ENCODE measurements around the gene RNF19B.
A peak's percentile ranks its signal among the peaks of the same experiment; 100 is the strongest.

Gene RNF19B

GRCh38 chr1:32903991-32904785, 60.4 kb downstream of the RNF19B start:
- Histone ChIP-seq H4K20me1 (ENCODE audit: insufficient read depth, low read length) (no peaks in the 10 kb centered on the region), H3K79me2 (ENCODE audit: low read length) (no peaks in the 10 kb centered on the region), H3K27me3 (ENCODE audit: low read depth, low read length) (no peaks in the 10 kb centered on the region), H3K4me3 (ENCODE audit: low read length) (no peak overlapping the region), H3K4me1 (ENCODE audit: low read length) (peaks cover 6% of the 10 kb centered on the region), H2AFZ (ENCODE audit: low read depth, low read length) (no peak overlapping the region), H3K27ac (ENCODE audit: low read length) (no peak overlapping the region), H3K9me3 (ENCODE audit: insufficient read depth, low read length) (no peaks in the 10 kb centered on the region), H3K4me2 (ENCODE audit: low read length) (no peak overlapping the region), H3K36me3 (replicated peaks; ENCODE audit: low read depth, low read length) (no peaks in the 10 kb centered on the region), H3K9ac (ENCODE audit: low read length) (no peak overlapping the region)
- TF ChIP-seq EZH2phosphoT487 (IDR thresholded peaks at IDR 0.05; ENCODE audit: low read depth) (no peak), CTCF (IDR thresholded peaks at IDR 0.05; ENCODE audit: low read depth, low read length) (no peak)

- H2AFZ ChIP-seq (ENCODE audit: low read depth, low read length): no peak overlapping the region
- H3K79me2 ChIP-seq (ENCODE audit: low read length): no peaks in the 10 kb centered on the region
- no peak overlapping the region for H3K4me2 ChIP-seq (ENCODE audit: low read length)
- no peaks in the 10 kb centered on the region for H3K9me3 ChIP-seq (ENCODE audit: insufficient read depth, low read length)
- H3K27me3 ChIP-seq (ENCODE audit: low read depth, low read length): no peaks in the 10 kb centered on the region
- peaks cover 6% of the 10 kb centered on the region for H3K4me1 ChIP-seq (ENCODE audit: low read length)
- H3K4me3 ChIP-seq (ENCODE audit: low read length): no peak overlapping the region
- TF ChIP-seq CTCF (IDR thresholded peaks at IDR 0.05; ENCODE audit: low read depth, low read length) (no peak), EZH2phosphoT487 (IDR thresholded peaks at IDR 0.05; ENCODE audit: low read depth) (no peak)
- H4K20me1 ChIP-seq (ENCODE audit: insufficient read depth, low read length): no peaks in the 10 kb centered on the region
- no peaks in the 10 kb centered on the region for H3K36me3 ChIP-seq (replicated peaks; ENCODE audit: low read depth, low read length)
- no peak overlapping the region for H3K27ac ChIP-seq (ENCODE audit: low read length)
- no peak overlapping the region for H3K9ac ChIP-seq (ENCODE audit: low read length)
These were observed 62.1 kb downstream of the RNF19B start for GRCh38 chr1:32902535-32902920.

DNA sequence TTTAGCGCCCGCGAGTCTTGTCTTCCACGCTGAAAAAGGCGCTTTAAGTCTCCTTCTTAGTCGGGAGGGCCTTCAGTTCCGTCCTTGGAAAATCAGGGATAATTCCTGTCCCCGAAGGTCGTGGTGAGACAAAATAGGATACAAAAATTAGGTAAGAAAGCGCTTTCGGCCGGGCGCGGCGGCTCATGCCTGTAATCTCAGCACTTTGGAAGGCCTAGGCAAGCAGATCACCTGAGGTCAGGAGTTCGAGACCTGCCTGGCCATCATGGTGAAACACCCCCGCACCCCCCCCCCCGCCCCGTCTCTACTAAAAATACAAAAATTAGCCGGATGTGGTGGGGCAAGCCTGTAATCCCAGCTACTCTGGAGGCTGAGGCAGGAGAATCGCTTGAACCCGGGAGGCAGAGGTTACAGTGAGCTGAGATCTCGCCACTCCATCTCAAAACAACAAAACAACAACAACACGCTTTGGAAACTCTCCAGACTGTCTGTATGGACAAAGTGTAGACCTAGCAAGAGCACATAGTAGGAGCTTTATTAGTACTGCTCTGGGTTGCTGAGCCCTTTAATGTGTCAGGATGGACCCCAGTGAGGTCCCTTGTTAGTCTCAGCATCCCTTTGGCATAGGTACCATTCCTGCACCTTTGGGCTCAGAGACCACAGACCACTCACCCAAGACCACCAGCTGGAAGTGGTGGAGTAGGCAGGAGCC, 62.6 kb downstream of the RNF19B start:
- TF ChIP-seq EZH2phosphoT487 (IDR thresholded peaks at IDR 0.05; ENCODE audit: low read depth) (no peak), CTCF (IDR thresholded peaks at IDR 0.05; ENCODE audit: low read depth, low read length) (no peak)
- peak overlapping the region; percentile 98 for H3K4me3 ChIP-seq (ENCODE audit: low read length)
- H3K27me3 ChIP-seq (ENCODE audit: low read depth, low read length): no peaks in the 10 kb centered on the region
- no peak overlapping the region for H3K27ac ChIP-seq (ENCODE audit: low read length)
- peaks cover 6% of the 10 kb centered on the region for H3K4me1 ChIP-seq (ENCODE audit: low read length)
- no peaks in the 10 kb centered on the region for H3K36me3 ChIP-seq (replicated peaks; ENCODE audit: low read depth, low read length)
- no peaks in the 10 kb centered on the region for H3K9me3 ChIP-seq (ENCODE audit: insufficient read depth, low read length)
- H3K9ac ChIP-seq (ENCODE audit: low read length): peak overlapping the region; percentile 82
- H2AFZ ChIP-seq (ENCODE audit: low read depth, low read length): peak overlapping the region; percentile 87; the same call in 1 of the 2 replicates
- H4K20me1 ChIP-seq (ENCODE audit: insufficient read depth, low read length): no peaks in the 10 kb centered on the region
- H3K4me2 ChIP-seq (ENCODE audit: low read length): peak overlapping the region; percentile 79
- no peaks in the 10 kb centered on the region for H3K79me2 ChIP-seq (ENCODE audit: low read length)

Measured in OCI-LY3 (cell line).